ENCODE measurements around the gene RRP8. TPM values are rescaled to one million over a fixed set of nuclear protein-coding genes. Genes with fewer than 3 reads are reported as not detected.

The RRP8 gene
- total and polyA plus RNA-seq, 2 experiments from 2014 or later = 15.3 to 26.1 TPM

DNA sequence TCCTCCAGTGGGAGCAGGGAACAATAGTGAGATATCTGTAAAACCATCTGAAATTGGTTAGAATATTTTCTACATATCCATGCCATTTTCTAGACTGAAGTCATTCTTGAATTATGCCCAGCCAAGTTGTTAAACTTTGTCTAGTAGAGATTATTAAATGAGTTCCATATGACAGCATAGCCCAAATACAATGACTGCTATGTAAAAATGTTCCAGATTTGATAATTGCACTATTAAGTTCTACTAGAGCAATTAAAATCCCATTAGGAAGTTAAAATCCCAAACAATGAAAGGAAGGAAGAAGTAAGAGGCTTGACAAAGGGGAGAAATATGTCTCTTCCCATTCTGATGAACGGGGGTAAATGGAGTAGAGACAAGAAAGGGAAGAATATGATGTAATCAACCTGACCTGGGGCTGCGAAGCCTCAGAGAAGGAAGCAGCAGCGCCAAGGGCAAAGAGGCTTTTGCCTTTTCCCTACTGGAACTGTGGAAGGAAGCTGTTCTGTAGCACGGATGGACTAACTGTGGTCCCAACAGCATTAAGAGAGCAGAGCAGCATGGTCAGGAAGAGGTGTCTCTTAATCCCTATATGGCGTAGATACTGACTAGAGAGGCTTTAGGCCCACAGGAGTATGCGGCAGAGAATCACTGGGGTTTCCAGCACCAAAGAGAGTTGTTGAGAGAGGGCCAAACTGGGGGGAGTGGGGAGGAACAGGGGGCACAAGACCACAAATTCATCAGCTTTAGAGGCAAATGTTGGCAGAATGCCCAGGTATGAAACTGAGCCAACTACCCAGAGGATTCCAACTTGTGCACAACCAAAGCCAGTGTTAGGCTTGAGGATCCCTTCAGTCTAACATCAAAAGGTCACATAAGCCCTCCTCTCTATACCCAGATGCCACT, 26.7 kb downstream of the RRP8 start:
- WGBS (ENCODE audit: low lambda C conversion rate, missing lambda C conversion rate) = 47% methylated on average over 6 of the region's 6 CpGs
- H2AFZ ChIP-seq = no peak overlapping the region
- H3K27ac ChIP-seq = peak overlapping the region; percentile 91
- TF ChIP-seq EZH2 (IDR thresholded peaks at IDR 0.05; ENCODE audit: borderline replicate concordance) = no peak
- TF ChIP-seq, protein P1, sequence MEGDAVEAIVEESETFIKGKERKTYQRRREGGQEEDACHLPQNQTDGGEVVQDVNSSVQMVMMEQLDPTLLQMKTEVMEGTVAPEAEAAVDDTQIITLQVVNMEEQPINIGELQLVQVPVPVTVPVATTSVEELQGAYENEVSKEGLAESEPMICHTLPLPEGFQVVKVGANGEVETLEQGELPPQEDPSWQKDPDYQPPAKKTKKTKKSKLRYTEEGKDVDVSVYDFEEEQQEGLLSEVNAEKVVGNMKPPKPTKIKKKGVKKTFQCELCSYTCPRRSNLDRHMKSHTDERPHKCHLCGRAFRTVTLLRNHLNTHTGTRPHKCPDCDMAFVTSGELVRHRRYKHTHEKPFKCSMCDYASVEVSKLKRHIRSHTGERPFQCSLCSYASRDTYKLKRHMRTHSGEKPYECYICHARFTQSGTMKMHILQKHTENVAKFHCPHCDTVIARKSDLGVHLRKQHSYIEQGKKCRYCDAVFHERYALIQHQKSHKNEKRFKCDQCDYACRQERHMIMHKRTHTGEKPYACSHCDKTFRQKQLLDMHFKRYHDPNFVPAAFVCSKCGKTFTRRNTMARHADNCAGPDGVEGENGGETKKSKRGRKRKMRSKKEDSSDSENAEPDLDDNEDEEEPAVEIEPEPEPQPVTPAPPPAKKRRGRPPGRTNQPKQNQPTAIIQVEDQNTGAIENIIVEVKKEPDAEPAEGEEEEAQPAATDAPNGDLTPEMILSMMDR (IDR thresholded peaks at IDR 0.05; ENCODE audit: poor library complexity) = no peak
- no peak for TF ChIP-seq EZH2phosphoT487 (IDR thresholded peaks at IDR 0.05; ENCODE audit: low read depth, severe bottlenecking, unreplicated experiment)
- H3K4me1 ChIP-seq (ENCODE audit: insufficient read depth) = peaks cover 3% of the 10 kb centered on the region
- no peaks in the 10 kb centered on the region for H3K27me3 ChIP-seq
- no peaks in the 10 kb centered on the region for H4K20me1 ChIP-seq (ENCODE audit: insufficient read depth, poor library complexity, severe bottlenecking)
- peak; percentile 58 for DNase-seq (ENCODE audit: low spot score)
- H3K79me2 ChIP-seq = no peaks in the 10 kb centered on the region
- H3K36me3 ChIP-seq (replicated peaks; ENCODE audit: insufficient read depth, low read depth) = no peaks in the 10 kb centered on the region
- H3K4me2 ChIP-seq = peak overlapping the region; percentile 47
- H3K9me3 ChIP-seq (ENCODE audit: low read depth) = no peaks in the 10 kb centered on the region
- no peak overlapping the region for H3K4me3 ChIP-seq
- no peaks in the 10 kb centered on the region for H3K9me2 ChIP-seq (replicated peaks; ENCODE audit: insufficient read depth)

DNA sequence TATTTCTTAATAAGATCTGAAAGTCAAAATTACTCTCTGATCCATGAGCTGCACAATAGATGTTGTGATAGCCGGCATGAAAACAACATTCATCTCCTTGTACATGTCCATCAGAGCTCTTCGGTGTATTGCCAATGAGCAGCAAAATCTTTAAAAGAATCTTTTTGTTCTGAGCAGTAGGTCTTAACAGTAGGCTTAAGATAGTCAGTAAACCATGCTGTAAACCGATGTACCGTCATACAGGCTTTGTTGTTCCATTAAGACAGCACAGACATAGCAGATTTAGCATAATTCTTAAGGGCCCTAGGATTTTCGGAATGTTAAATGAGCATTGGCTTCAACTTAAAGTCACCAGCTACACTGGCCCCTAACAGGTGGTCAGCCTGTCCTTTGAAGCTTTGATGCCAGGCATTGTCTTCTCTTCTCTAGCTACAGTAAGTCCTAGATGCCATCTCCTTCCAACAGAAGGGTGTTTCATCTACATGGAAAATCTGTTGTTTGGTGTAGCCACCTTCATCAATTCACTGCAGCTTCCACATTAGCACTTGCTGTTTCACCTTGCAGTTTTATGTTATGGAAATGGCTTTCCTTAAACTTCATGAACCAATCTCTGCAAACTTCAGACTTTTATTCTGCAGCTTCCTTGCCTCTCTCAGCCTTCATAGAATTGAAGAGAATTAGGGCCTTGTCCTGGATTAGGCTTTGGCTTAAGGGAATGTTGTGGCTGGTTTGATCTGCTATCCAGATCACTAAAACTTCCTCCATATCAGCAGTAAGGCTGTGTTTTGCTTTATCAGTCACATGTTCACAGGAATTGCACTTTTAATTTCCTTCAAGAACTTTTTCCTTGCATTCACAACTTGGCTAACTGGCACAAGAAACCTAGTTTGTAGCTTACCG, 28.4 kb downstream of the RRP8 start:
- no peak for DNase-seq (ENCODE audit: low spot score)
- Histone ChIP-seq H3K36me3 (replicated peaks; ENCODE audit: insufficient read depth, low read depth) (no peaks in the 10 kb centered on the region), H3K79me2 (no peaks in the 10 kb centered on the region), H3K4me2 (no peak overlapping the region), H3K27ac (peak overlapping the region; percentile 91), H3K9me3 (ENCODE audit: low read depth) (no peaks in the 10 kb centered on the region), H3K4me3 (no peak overlapping the region), H2AFZ (no peak overlapping the region), H3K9me2 (replicated peaks; ENCODE audit: insufficient read depth) (no peaks in the 10 kb centered on the region), H4K20me1 (ENCODE audit: insufficient read depth, poor library complexity, severe bottlenecking) (no peaks in the 10 kb centered on the region), H3K4me1 (ENCODE audit: insufficient read depth) (peaks cover 3% of the 10 kb centered on the region), H3K27me3 (no peaks in the 10 kb centered on the region)
- TF ChIP-seq EZH2phosphoT487 (IDR thresholded peaks at IDR 0.05; ENCODE audit: low read depth, severe bottlenecking, unreplicated experiment) (no peak), EZH2 (IDR thresholded peaks at IDR 0.05; ENCODE audit: borderline replicate concordance) (no peak)
- TF ChIP-seq, protein P1 (IDR thresholded peaks at IDR 0.05; ENCODE audit: poor library complexity) = no peak
- WGBS (ENCODE audit: low lambda C conversion rate, missing lambda C conversion rate) = 81% methylated on average over 6 of the region's 6 CpGs

DNA sequence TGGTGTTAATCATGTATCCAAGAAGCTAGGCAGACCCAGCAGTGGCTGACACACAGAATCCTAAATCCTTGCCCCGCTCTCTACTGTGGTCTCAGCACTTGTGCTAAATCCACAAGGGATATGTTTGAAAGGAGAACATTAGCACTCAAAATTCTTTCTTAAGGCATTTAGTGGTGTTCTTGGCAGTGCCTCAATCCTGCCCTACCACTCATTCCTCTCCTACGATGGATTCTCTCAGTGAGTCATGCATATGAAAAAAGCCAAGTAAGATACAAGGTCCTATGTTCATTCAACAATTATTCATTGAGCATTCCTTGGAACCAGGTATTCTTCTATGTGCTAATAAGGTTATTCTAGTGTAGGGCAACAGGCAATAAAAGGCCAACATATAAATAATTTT, 31.2 kb downstream of the RRP8 start:
- TF ChIP-seq, protein P1 (IDR thresholded peaks at IDR 0.05; ENCODE audit: poor library complexity) = no peak
- TF ChIP-seq EZH2 (IDR thresholded peaks at IDR 0.05; ENCODE audit: borderline replicate concordance) (no peak), EZH2phosphoT487 (IDR thresholded peaks at IDR 0.05; ENCODE audit: low read depth, severe bottlenecking, unreplicated experiment) (no peak)
- Histone ChIP-seq H3K27me3 (no peaks in the 10 kb centered on the region), H3K9me3 (ENCODE audit: low read depth) (no peaks in the 10 kb centered on the region), H3K4me3 (no peak overlapping the region), H3K36me3 (replicated peaks; ENCODE audit: insufficient read depth, low read depth) (no peaks in the 10 kb centered on the region), H3K79me2 (no peaks in the 10 kb centered on the region), H3K27ac (no peak overlapping the region), H3K4me1 (ENCODE audit: insufficient read depth) (peaks cover 6% of the 10 kb centered on the region), H3K4me2 (no peak overlapping the region), H3K9me2 (replicated peaks; ENCODE audit: insufficient read depth) (no peaks in the 10 kb centered on the region), H2AFZ (no peak overlapping the region), H4K20me1 (ENCODE audit: insufficient read depth, poor library complexity, severe bottlenecking) (no peaks in the 10 kb centered on the region)
- 85% methylated on average over 2 of the region's 2 CpGs for WGBS (ENCODE audit: low lambda C conversion rate, missing lambda C conversion rate)
- DNase-seq (ENCODE audit: low spot score) = no peak
